Motor neuron (in vitro differentiated cells): ENCODE data around the gene PLCB1. TPM values are rescaled to one million over a fixed set of nuclear protein-coding genes. Genes with fewer than 3 reads are reported as not detected.

Source experiments
- ATAC-seq, 8 experiments: fragments of 200-7000 bp; cut with Tn5 transposase; replicated peaks in 6 of 8; 2 replicates each; pipeline ENCODE4 v1.8.0; 2021; ENCODE audit warnings: mild to moderate bottlenecking in 8 of 8, moderate library complexity in 8 of 8
- H3K27ac ChIP-seq, 2 donors: fragments of 250-450 bp; sonication (Bioruptor Pico); 2 replicates each; pipeline ENCODE4 v1.9.0; 2021; ENCODE audit warnings: antibody characterized with exemption in 2 of 2, mild to moderate bottlenecking in 2 of 2, moderate library complexity in 1 of 2
- H3K4me1 ChIP-seq, 2 donors: fragments of 250-450 bp; sonication (Bioruptor Pico); replicated peaks in 1 of 2; 2 replicates each; pipeline ENCODE4 v1.6.1; 2021; ENCODE audit warnings: antibody characterized with exemption in 2 of 2, mild to moderate bottlenecking in 2 of 2, moderate library complexity in 1 of 2
- H3K4me3 ChIP-seq, 5 donors: fragments of 250-450 bp; sonication (Bioruptor Pico); 2 replicates each; pipeline ENCODE4 v1.9.0; 2021; ENCODE audit warnings: antibody characterized with exemption in 5 of 5, mild to moderate bottlenecking in 5 of 5, moderate library complexity in 4 of 5
- WGBS, 10 experiments: fragments of 450-650 bp; shearing (Covaris generic); methylation state at CpG; one replicate each; pipeline ENCODE4 v1.0.0; 2022; 5-methylcytosine and 5-hydroxymethylcytosine counted together
- in situ Hi-C, 9 experiments: fragments of 400-800 bp; cut with MboI; loops; one replicate each; pipeline ENCODE4 v1.15.0; 2021; ENCODE audit warnings: low sequenced_read_pairs in 9 of 9, low pct_unique_long_range_greater_than_20kb in 2 of 9; ENCODE audit not compliant: unreplicated experiment in 9 of 9
- total RNA-seq, 8 experiments: library from RNA; unstranded; fragments of 300-600 nt; gene quantifications; 2 replicates each; pipeline versions ENCODE4 v1.2.3 to v1.2.4, GENCODE V29; 2022

Gene PLCB1
- total RNA-seq, 8 experiments from 2014 or later: 7.7 to 65.5 (median 36.2) TPM

GRCh38 chr20:8408587-8409307 is 276.7 kb downstream of the PLCB1 start:
- Histone ChIP-seq H3K27ac (no peak overlapping the region), H3K4me1 (peaks cover 0 to 4% of the 10 kb centered on the region in 2 donors), H3K4me3 (no peak overlapping the region)
- no peak for ATAC-seq
- 51 to 99% (median 81%) methylated on average over 2 to 4 of the region's 4 CpGs; no CpG with 5 or more reads in 1 of the 10 experiments for WGBS, 10 experiments
- in situ Hi-C loops: no loop called here

GRCh38 chr20:8413691-8414090 is 281.6 kb downstream of the PLCB1 start:
- Histone ChIP-seq H3K4me3 (no peak overlapping the region), H3K4me1 (peaks cover 5 to 14% of the 10 kb centered on the region in 2 donors), H3K27ac (no peak overlapping the region)
- 50 to 100% (median 93%) methylated on average over 1 to 2 of the region's 2 CpGs for WGBS, 10 experiments
- ATAC-seq: peak in 2 of 8 experiments; percentile 3 to 6
- in situ Hi-C loops: no loop called here

GRCh38 chr20:8414586-8415274 is 282.7 kb downstream of the PLCB1 start:
- H3K4me3 ChIP-seq: no peak overlapping the region
- no peak overlapping the region for H3K27ac ChIP-seq
- in situ Hi-C loops: no loop called here
- peaks cover 5 to 14% of the 10 kb centered on the region in 2 donors for H3K4me1 ChIP-seq
- peak; percentile 91 to 99 (median 97) for ATAC-seq

GRCh38 chr20:8421981-8422380 is 289.9 kb downstream of the PLCB1 start:
- 10 to 100% (median 76%) methylated on average over 1 to 2 of the region's 2 CpGs; no CpG with 5 or more reads in 1 of the 10 experiments for WGBS, 10 experiments
- ATAC-seq: peak in 3 of 8 experiments; percentile 16 to 42 (median 33)

GRCh38 chr20:8423482-8423881 is 291.4 kb downstream of the PLCB1 start:
- WGBS, 10 experiments: 42 to 100% (median 73%) methylated on average over 1 to 2 of the region's 2 CpGs; no CpG with 5 or more reads in 1 of the 10 experiments
- no peak overlapping the region for H3K27ac ChIP-seq
- in situ Hi-C loops: no loop called here

More at GRCh38 chr20:8421981-8422380, 289.9 kb downstream of the PLCB1 start:
- Histone ChIP-seq H3K27ac (no peak overlapping the region), H3K4me3 (no peak overlapping the region), H3K4me1 (peaks cover 0 to 2% of the 10 kb centered on the region in 2 donors)
- in situ Hi-C loops: no loop called here

GRCh38 chr20:8424010-8424409 is 291.9 kb downstream of the PLCB1 start:
- WGBS, 10 experiments: 43 to 100% (median 83%) methylated on average over 1 to 2 of the region's 2 CpGs; no CpG with 5 or more reads in 3 of the 10 experiments
- no peak for ATAC-seq
- in situ Hi-C loops: no loop called here
- Histone ChIP-seq H3K4me3 (no peak overlapping the region), H3K27ac (no peak overlapping the region), H3K4me1 (peaks cover 0 to 2% of the 10 kb centered on the region in 2 donors)

More at GRCh38 chr20:8423482-8423881, 291.4 kb downstream of the PLCB1 start:
- H3K4me3 ChIP-seq: no peak overlapping the region
- H3K4me1 ChIP-seq: peaks cover 0 to 2% of the 10 kb centered on the region in 2 donors
- ATAC-seq: no peak

GRCh38 chr20:8425016-8425415 is 292.9 kb downstream of the PLCB1 start:
- Histone ChIP-seq H3K4me1 (peaks cover 0 to 2% of the 10 kb centered on the region in 2 donors), H3K27ac (no peak overlapping the region), H3K4me3 (no peak overlapping the region)
- WGBS, 10 experiments: 33 to 83% (median 67%) methylated on average over 1 to 4 of the region's 4 CpGs
- in situ Hi-C loops: no loop called here
- ATAC-seq: no peak

GRCh38 chr20:8425802-8426201 is 293.7 kb downstream of the PLCB1 start:
- 80 to 100% (median 99%) methylated on average over 1 to 4 of the region's 4 CpGs for WGBS, 10 experiments
- H3K4me3 ChIP-seq: no peak overlapping the region
- no peak for ATAC-seq
- in situ Hi-C loops: no loop called here
- no peak overlapping the region for H3K27ac ChIP-seq
- peaks cover 0 to 2% of the 10 kb centered on the region in 2 donors for H3K4me1 ChIP-seq

GRCh38 chr20:8427419-8428040 is 295.5 kb downstream of the PLCB1 start:
- Histone ChIP-seq H3K4me3 (no peak overlapping the region), H3K27ac (no peak overlapping the region), H3K4me1 (peaks cover 0 to 2% of the 10 kb centered on the region in 2 donors)
- 80 to 100% (median 100%) methylated on average over 1 to 2 of the region's 2 CpGs; no CpG with 5 or more reads in 1 of the 10 experiments for WGBS, 10 experiments
- ATAC-seq: no peak
- in situ Hi-C loops: no loop called here

GRCh38 chr20:8428988-8429387 is 296.9 kb downstream of the PLCB1 start:
- in situ Hi-C loops: no loop called here
- ATAC-seq: no peak
- Histone ChIP-seq H3K4me1 (peaks cover 3 to 7% of the 10 kb centered on the region in 2 donors), H3K27ac (no peak overlapping the region), H3K4me3 (no peak overlapping the region)
- WGBS, 10 experiments: 0 to 100% (median 89%) methylated on average over 1 to 3 of the region's 3 CpGs; no CpG with 5 or more reads in 2 of the 10 experiments

- 41 to 100% (median 84%) methylated on average over 1 to 7 of the region's 11 CpGs; no CpG with 5 or more reads in 3 of the 10 experiments for WGBS, 10 experiments
- Histone ChIP-seq H3K4me3 (no peak overlapping the region), H3K4me1 (peaks cover 3 to 6% of the 10 kb centered on the region in 2 donors), H3K27ac (no peak overlapping the region)
- peak in 1 of 8 experiments; percentile 71 for ATAC-seq
- in situ Hi-C loops: no loop called here
Measured at GRCh38 chr20:8431538-8432434, 299.7 kb downstream of the PLCB1 start.

- ATAC-seq: peak in 3 of 8 experiments; percentile 39 to 63 (median 51)
- in situ Hi-C loops: no loop called here
Measured at GRCh38 chr20:8432435-8433148, 300.5 kb downstream of the PLCB1 start.

More at GRCh38 chr20:8432435-8433148, 300.5 kb downstream of the PLCB1 start:
- Histone ChIP-seq H3K4me1 (peaks cover 3 to 6% of the 10 kb centered on the region in 2 donors), H3K27ac (no peak overlapping the region), H3K4me3 (no peak overlapping the region)
- WGBS, 10 experiments: 63 to 90% (median 75%) methylated on average over 1 to 7 of the region's 7 CpGs
